ENCODE results near the gene MAST2.

DNA sequence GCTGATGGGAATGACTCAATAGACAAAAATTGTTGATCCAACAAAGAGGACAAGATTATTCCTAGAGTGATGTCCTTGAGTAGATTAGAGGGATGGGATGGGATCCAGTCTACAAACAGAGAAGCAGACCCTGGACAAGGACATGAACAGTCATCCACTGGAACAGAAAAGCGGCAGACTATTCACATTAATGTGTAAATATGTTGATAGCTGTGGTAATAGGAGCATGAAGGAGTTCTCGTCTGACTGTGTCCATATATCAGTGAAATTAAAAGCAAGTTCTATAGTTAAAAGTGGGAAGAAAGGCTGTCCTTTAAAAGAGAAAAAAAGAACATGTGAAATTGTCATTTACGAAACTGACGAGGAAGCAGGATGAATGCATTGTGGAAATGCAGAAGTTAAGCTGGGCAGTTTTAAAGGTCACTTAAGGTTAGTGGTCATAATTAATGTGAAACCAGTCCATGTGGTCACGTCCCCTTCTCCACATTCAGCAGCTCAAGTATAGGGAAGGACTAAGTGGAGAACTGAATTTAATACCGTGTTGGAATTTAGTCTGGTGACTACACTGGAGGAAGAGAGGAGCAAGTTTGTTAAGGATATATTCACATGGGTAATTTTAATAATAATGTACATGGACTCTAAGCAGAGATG, 266.9 kb downstream of the MAST2 start:
- TF ChIP-seq CTCF (conservative IDR thresholded peaks at IDR 0.05; ENCODE audit: low read depth, low read length) (no peak), ELK1 (IDR thresholded peaks at IDR 0.05; ENCODE audit: borderline replicate concordance, low read depth, low read length) (no peak), MXI1 (IDR thresholded peaks at IDR 0.05; ENCODE audit: borderline replicate concordance, low read depth, low read length) (no peak), RFX5 (IDR thresholded peaks at IDR 0.05; ENCODE audit: low read depth, low read length) (no peak), POLR2A (IDR thresholded peaks at IDR 0.05; ENCODE audit: low read depth, low read length) (no peak), SMC3 (IDR thresholded peaks at IDR 0.05; ENCODE audit: low read depth, low read length) (no peak), RAD21 (IDR thresholded peaks at IDR 0.05; ENCODE audit: low read length) (no peak)

Data from IMR-90 (cell line).